Measurements from ENCODE around the gene SSB. TPM values are rescaled to one million over a fixed set of nuclear protein-coding genes. Genes with fewer than 3 reads are reported as not detected.

SSB gene
- total and polyA plus RNA-seq, 2 of the 13 experiments (the other 11 are each of a cell fraction or from before 2014, with no cell fraction given): 109 to 208 TPM

GRCh38 chr2:169828141-169828811, 29.6 kb downstream of the SSB start:
- intact Hi-C loops (cut with micrococcal nuclease; ENCODE audit: unreplicated experiment) (no loop called here), in situ Hi-C loops (cut with HindIII; ENCODE audit: extremely low pct_ligation_motif_present, low pct_unique_long_range_greater_than_20kb) (no loop called here)
- DNase-seq (ENCODE audit: low spot score) (peak; percentile 62), ATAC-seq (peak; percentile 41), FAIRE-seq (no peak)
- Histone ChIP-seq H3K9ac (ENCODE audit: insufficient read depth, low read depth, low read length) (peak overlapping the region; percentile 85), H3K79me2 (ENCODE audit: insufficient read depth, low read length) (peaks cover 62% of the 10 kb centered on the region), H3K27ac (ENCODE audit: extremely low read length, insufficient read depth, low read length) (peak overlapping the region; percentile 63), H4K20me1 (ENCODE audit: insufficient read depth, low read length) (peaks cover 26% of the 10 kb centered on the region), H3K9me3 (ENCODE audit: low read length) (no peaks in the 10 kb centered on the region), H3K4me1 (ENCODE audit: insufficient read depth, low read length) (peaks cover 55% of the 10 kb centered on the region), H3K27me3 (ENCODE audit: control insufficient read depth in 1 of 2, insufficient read depth in 2 of 2, low read length in 2 of 2) (no peaks in the 10 kb centered on the region; a peak in 1 of 5 replicates), H3K4me2 (ENCODE audit: low read depth, low read length) (peak overlapping the region; percentile 96), H2AFZ (ENCODE audit: low read length) (no peak overlapping the region), H3K4me3 (replicated peaks in 1 of 3; ENCODE audit: insufficient read depth in 1 of 3, low read depth in 2 of 3, low read length in 3 of 3) (peak overlapping the region; percentile 81 to 97 (median 90)), H3K36me3 (replicated peaks in 1 of 2; ENCODE audit: control insufficient read depth in 1 of 2, insufficient read depth in 2 of 2, low read length in 2 of 2) (peaks cover 0 to 2% of the 10 kb centered on the region in 2 experiments; a peak in 1 of 5 replicates)
- 1% methylated on average over 13 of the region's 13 CpGs for WGBS (ENCODE audit: low lambda C conversion rate)
- ChIA-PET POLR2A (interaction anchor here (0.6 to 2.4 kb wide), 11 partner anchors 9 to 255 kb away, joined by 3 to 16 read pairs (median 4); partner anchors contain the start of genes FASTKD1 and SSB), CTCF (ENCODE audit: low intra/inter-chr PET ratio, low total read pairs) (no interaction called here)
- no TSS peak for BruUV-seq (replicated peaks)
- peak; percentile 29; the same call in 1 of the 2 replicates for TF ChIP-seq FOXK2 (IDR thresholded peaks at IDR 0.05)
- peak; percentile 80 for TF ChIP-seq SIN3A (IDR thresholded peaks at IDR 0.05; ENCODE audit: borderline replicate concordance, low read depth, low read length)
- TF ChIP-seq MNT (IDR thresholded peaks at IDR 0.05): peak; percentile 56
- TF ChIP-seq MXI1 (IDR thresholded peaks at IDR 0.05; ENCODE audit: borderline replicate concordance, low read depth, low read length): peak; percentile 65; the same call in 2 of the 3 replicates
- TF ChIP-seq ERF (CRISPR knock-in tag; IDR thresholded peaks at IDR 0.05): no peak
- TF ChIP-seq MXD4 (CRISPR knock-in tag; IDR thresholded peaks at IDR 0.05): peak; percentile 60; the same call in 1 of the 2 replicates
- peak; percentile 44 for TF ChIP-seq ASH2L (IDR thresholded peaks at IDR 0.05; ENCODE audit: insufficient read length, low read depth, low read length)
- TF ChIP-seq LCORL (IDR thresholded peaks at IDR 0.05): no peak
- peak; percentile 61; the same call in 1 of the 2 replicates for TF ChIP-seq LCORL (CRISPR knock-in tag; IDR thresholded peaks at IDR 0.05)
- TF ChIP-seq NR2F1 (CRISPR knock-in tag; IDR thresholded peaks at IDR 0.05): no peak
- no peak for TF ChIP-seq TCF7L2 (IDR thresholded peaks at IDR 0.05; ENCODE audit: low read depth, low read length)
- 0 out of 2 replicates have a peak, but pooled peaks have one; percentile 26 for TF ChIP-seq HBP1 (CRISPR knock-in tag; IDR thresholded peaks at IDR 0.05; ENCODE audit: low read depth)
- no peak for TF ChIP-seq HOXD1 (CRISPR knock-in tag; IDR thresholded peaks at IDR 0.05)
- peak; percentile 42; the same call in 1 of the 2 replicates for TF ChIP-seq KMT2A (CRISPR knock-in tag; IDR thresholded peaks at IDR 0.05)
- TF ChIP-seq GFI1 (CRISPR knock-in tag; IDR thresholded peaks at IDR 0.05; ENCODE audit: borderline replicate concordance): 0 out of 2 replicates have a peak, but pooled peaks have one; percentile 35
- peak; percentile 90 for TF ChIP-seq SAP130 (CRISPR knock-in tag; IDR thresholded peaks at IDR 0.05; ENCODE audit: low read depth)

All from HepG2 (cell line).